Measurements from ENCODE around the gene FADS1.

DNA sequence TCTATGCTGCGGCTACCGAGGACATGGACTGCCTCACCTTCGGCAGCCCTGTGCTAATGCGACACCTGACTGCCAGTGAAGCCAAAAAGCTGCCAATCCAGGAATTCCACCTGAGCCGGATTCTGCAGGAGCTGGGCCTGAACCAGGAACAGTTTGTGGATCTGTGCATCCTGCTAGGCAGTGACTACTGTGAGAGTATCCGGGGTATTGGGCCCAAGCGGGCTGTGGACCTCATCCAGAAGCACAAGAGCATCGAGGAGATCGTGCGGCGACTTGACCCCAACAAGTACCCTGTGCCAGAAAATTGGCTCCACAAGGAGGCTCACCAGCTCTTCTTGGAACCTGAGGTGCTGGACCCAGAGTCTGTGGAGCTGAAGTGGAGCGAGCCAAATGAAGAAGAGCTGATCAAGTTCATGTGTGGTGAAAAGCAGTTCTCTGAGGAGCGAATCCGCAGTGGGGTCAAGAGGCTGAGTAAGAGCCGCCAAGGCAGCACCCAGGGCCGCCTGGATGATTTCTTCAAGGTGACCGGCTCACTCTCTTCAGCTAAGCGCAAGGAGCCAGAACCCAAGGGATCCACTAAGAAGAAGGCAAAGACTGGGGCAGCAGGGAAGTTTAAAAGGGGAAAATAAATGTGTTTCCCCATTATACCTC lies 20.8 kb downstream of the FADS1 start:
- TF ChIP-seq YY1 (IDR thresholded peaks at IDR 0.05; ENCODE audit: insufficient read depth, insufficient read length): no peak
- no peak for TF ChIP-seq SUZ12 (IDR thresholded peaks at IDR 0.05; ENCODE audit: extremely low read depth, insufficient read depth, insufficient read length)
